Skin of body (tissue), 2 donors: ENCODE measurements around the gene ITGB5. TPM values are rescaled to one million over a fixed set of nuclear protein-coding genes. Genes with fewer than 3 reads are reported as not detected.
"Not testable (repeated sequence)": the region's sequence is repeated elsewhere in the genome, so short reads cannot be mapped to it uniquely, and the experiment has no call there.

ENCODE experiments used
- DNase-seq: peaks from one replicate; lab custom pipeline; 2025; lab: John Stamatoyannopoulos, UW
- total RNA-seq: library from RNA; depleted of rRNA; stranded (reverse); fragments of >200 nt; gene quantifications from one replicate; pipeline ENCODE4 v1.2.3, GENCODE V29; 2014

Gene ITGB5
- total RNA-seq, 1 donor from 2014 or later: 74.8 TPM

DNA sequence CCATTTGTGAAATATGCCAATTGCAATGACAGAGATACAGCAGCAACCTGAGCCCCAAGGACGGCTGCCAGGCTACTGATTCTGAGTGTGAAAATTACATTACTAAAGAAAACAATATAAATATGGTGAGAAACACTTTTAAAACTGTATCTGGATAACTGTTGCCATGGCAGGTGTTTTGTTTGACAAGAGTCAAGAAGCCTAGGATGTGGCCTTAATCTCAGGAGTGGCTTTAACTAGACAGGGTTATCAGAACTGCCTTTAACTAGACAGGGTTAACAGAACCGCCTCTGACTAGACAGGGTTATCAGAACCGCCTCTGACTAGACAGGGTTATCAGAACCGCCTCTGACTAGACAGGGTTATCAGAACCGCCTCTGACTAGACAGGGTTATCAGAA lies 98.1 kb downstream of the ITGB5 start:
- DNase-seq: not testable (repeated sequence)

DNA sequence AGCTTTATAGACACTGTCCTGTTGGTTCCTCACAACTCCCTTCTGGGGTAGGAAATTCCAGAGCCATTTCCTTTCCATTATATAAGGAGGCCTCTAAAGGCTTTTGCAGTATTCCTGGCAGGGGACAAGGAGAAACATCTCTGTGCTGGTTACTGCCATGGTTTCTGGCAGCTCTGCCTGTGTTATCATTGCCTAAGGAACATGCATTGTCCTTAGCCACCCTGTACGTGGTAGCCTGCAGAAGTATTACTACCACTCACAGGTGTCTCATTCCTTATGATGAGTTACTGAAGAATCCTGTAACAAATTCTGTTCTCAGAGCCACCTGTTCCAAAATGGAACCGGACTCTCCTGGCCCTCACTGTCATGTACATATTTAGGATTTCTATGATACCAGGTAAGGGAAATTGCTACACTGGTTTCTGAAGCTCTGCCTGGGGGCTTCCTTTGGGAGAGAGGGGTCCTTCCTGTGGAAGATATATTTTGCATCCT lies 98.9 kb downstream of the ITGB5 start:
- DNase-seq: no peak

DNA sequence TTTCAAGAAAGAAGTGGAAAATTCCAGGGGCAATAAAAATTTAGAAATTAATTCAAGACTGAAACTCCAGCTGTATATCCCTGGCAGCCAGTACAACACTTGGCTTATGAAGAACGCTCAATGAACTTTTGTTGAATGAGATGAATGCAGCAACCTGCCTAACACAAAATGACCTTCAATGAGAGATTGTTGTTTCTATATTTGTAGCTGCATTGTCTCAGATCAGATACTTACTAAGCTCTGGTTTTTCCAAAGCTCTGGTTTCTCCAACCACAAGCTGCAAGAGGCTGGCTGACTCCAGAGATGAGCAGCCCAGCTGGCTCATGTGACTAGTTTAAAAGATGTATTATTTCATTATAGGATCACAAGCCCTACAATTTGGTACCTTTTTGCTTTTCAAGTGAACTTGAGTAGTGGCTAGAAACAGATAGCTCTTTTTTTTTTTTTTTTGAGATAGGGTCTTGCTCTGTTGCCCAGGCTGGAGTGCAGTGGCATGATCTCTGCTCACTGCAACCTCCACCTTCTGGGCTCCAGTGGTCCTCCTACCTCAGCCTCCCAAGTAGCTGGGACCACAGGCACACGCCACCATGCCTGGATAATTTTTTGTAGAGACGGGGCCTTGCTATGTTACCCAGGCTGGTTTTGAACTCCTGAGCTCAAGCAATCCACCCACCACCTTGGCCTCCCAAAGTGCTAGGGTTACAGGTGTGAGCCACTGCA lies 99.5 kb downstream of the ITGB5 start:
- peak; percentile 54 for DNase-seq

DNA sequence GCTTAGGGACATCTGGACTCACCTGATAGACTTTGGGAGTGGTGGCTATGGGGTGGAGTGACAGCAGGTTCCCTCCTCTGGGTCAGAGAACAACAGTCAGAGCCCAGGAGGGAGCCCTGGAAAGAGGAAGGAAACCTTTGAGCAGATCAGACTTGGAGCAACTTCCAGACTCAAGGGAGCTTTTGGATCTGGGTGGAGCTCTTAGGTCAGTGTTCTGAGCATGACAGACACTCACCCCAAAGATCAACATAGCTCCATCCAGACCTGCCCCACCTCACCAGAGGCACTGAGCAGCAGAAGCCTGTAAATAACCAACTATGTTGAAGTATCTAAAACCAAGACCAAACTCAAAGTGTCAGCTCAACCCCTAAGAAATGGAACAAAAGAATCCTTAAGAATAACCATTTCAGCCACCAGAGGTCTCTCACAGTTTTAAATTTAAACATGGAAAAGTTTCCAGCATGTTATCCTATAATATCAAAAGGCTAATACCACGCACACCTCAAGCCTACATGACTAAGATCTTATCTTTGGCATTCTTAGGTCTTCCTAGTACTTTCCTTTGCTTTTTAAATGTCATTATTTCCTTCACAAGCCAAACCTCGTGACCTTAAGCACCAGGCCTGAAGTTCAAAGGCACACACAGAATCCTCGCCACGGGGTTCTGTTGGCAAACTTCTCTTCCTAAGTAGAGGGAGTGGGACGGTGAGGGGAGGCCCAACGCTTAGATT lies 100.5 kb downstream of the ITGB5 start:
- peak; percentile 28 for DNase-seq

DNA sequence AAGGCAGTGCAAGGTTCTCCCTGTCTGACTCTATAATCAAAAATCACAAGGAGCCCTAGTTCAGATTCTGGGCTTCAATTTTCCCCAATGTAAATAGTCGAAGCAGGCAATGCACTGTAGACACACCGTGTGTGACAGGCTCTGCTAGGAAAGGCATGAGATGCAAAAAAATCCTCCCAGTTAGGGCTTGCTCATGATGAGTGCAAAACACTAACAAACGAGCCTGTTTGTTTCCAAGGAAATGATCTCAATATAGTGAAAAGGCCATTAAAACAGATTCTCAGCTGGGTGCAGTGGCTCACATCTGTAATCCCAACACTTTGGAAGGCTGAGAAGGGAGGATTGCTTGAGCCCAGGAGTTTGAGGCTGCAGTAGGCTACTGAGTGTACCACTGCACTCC lies 101.2 kb downstream of the ITGB5 start:
- no peak for DNase-seq

DNA sequence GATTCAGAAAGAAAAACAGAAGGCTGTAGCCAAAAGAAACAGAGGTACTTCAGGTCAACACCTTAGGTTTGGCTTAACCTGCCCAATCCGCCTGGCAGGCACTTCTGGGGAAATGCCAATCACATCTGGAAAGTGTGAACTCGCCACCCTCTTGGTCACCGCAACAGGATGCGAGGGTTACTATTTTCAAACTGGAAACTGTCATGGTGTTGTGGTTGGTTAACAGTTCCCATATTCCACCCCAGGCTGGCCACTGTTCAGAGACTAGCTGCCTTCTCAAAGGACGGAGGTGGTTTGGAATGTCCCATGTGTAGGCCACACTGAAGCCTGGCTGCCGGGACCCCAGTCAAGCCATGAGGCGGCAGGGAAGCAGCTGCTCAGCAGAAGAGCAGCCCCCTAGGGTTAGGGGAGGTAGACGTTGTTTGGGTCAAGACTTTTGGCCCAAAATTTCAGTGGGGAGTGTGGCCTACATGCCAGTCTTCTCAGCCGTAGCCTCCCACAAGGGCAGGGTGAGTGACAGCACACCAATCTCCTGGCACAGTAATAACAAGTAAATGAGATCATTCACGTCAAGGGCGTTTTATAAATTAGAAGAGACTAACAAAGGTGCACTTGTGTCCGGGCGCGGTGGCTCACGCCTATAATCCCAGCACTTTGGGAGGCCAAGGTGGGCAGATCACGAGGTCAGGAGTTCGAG lies 102.3 kb downstream of the ITGB5 start:
- no peak for DNase-seq

DNA sequence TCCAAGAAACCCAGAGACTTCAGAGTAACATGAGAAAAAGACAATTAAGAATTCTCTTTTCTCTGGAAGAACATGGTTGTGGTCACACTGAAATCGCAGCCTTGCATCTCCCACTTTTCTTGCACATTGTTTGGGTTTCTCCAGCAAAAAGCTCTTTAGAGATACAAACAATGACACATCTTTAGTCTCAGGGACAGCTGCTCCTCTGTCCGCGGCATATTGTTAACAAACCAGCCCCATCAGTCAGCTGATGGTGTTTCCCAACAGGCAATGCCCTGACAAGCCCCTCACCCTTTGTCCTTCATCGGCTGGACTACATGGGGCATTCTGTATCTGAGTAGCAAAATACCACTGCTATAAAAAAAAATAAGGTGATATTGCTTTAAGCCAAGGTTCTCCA lies 103.5 kb downstream of the ITGB5 start:
- no peak for DNase-seq

DNA sequence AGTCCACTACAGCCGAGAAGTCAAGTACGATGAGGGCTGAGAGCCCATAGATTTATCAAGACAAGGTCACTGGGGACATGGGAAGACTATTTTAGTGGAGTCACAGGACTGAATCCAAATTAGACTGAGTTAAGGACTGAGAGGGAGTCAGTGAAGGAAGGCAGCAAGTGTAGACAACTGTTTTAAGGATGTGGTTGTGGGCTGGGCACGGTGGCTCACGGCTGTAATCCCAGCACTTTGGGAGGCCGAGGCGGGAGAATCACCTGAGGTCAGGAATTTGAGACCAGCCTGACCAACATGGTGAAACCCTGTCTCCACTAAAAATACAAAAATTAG lies 104.8 kb downstream of the ITGB5 start:
- not testable (repeated sequence) for DNase-seq

DNA sequence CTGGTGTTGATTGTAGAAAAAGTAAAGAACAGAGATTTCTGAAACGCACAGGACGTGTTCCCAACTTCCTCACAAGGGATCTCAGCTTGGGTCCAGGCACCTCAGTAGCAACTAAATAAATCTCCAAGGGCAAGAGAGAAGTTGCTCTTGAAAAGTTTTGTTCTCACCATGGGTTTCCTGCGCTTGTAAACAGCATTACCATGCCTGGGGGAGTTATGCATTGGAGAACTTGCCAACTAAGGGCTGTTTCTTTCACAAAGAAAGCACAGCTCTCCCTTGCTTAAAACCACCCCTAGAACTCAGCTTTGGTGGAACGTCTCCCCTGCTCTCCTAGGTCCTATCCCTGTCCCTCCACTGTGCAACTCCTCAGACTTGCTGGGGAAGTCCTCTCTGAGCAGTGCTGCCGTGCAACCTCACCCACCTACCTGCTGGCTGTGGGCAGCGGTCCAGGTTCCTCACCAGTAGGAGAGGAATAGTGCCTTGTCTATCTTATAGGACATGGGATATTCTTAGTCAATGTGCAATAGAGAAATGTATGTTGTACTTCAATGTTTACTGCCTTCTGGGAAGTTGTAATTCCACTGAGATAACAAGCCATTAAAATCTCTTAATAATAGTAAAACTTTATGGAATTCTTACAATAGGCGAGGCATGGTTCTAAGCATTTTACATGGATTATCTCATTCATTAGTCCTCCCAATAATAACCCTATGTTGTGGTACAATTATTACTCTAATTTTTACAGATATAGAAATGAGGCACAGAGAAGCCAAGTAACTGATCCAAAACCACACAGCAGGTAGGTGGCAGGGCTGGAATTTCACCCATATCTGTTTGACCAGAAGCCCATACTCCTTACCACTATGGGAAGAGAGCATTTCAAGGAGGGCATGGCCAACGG lies 105.4 kb downstream of the ITGB5 start:
- DNase-seq: peak; percentile 30

DNA sequence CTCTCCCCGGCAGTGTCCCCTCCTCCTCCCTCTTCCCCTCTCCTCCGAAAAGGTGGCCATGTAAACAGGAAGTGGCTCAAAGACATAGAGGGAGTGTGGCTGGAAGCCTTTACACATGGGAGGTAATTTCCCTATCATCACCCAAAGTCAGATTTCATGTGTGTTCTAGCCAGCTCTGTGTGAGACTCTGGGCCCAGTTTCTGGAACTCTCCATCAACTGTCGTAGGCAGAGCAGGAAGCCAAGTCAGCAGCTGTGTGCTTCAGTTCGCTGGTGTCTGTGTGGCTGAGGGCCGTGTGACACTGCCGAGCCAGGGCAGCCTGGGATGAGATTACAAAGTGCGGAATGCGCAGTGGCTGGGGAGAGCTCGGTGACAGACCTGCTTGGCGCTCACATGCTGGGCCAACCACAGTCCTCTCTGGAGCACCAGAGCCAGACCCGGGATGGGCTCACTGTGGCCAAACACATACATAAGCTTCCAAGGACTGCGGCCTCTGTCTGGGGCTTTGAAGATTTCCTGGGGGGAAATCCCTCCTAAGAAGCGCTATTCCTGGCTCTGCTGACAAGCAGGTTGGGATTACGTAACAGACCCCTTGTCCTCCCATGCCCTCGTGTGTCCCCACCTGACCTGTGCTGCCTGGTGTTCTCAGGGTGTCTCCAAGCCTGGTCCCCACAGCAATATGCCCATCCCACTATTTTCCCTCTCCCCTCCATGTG lies 106.2 kb downstream of the ITGB5 start:
- DNase-seq: peak; percentile 93

DNA sequence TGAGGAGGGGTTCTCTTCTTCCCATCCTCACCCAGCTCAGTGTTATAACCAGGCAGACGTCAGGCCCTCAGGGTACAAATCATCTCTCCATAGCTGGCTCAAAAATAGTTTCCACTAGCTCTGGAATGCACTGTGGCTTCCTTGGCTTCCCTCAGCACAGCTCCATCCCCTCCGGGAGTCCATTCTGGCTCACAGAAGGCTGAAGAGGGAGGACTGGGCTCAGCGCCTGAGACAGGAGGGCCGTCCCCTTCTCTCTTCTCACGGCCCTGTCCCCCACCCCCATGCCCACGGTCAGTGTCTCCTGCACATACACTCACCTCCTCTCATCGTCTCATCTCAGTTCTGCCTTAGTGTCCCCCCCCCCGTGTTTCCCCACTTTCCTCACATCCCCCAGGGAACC lies 106.8 kb downstream of the ITGB5 start:
- peak; percentile 96 for DNase-seq

DNA sequence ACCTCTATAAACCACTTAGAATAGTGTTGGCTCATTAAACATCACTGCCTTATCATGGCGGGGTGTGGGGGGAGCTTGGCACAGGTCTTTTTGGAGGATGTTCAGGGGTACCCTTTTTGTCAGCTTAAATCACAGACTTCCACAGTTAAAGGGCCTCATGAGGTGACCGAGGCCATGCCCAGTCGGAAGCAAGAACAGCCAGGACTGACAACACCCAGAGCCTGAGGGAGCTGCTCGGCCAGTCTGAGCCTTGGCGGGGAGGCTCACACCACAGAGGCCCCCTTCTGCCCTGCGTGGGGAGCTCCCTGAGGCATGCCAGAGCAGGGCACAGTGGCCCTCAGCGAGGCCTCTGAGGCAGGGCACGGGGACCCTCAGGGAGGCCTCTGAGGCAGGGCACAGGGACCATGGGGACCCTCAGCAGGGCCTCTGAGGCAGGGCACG lies 107.4 kb downstream of the ITGB5 start:
- no peak for DNase-seq

DNA sequence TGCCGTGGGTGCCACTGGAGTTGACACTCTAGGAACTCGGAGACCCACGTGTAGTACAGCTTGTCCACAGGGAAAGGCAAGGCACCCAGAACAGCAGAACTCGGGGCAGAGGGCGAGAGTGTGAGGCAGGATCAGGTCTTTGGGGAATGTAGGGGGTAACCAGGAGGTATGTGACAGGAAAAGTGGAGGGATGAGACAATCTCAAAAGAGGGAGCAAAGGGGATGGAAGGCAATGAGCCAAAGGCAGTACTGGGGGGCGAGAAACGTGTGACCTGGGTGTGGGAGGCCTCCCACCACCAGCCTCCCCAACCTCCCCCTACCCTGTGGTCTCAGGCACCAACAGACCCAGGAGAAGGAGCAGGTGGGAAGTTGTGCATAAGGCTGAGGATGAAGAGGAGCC lies 108.0 kb downstream of the ITGB5 start:
- no peak for DNase-seq

DNA sequence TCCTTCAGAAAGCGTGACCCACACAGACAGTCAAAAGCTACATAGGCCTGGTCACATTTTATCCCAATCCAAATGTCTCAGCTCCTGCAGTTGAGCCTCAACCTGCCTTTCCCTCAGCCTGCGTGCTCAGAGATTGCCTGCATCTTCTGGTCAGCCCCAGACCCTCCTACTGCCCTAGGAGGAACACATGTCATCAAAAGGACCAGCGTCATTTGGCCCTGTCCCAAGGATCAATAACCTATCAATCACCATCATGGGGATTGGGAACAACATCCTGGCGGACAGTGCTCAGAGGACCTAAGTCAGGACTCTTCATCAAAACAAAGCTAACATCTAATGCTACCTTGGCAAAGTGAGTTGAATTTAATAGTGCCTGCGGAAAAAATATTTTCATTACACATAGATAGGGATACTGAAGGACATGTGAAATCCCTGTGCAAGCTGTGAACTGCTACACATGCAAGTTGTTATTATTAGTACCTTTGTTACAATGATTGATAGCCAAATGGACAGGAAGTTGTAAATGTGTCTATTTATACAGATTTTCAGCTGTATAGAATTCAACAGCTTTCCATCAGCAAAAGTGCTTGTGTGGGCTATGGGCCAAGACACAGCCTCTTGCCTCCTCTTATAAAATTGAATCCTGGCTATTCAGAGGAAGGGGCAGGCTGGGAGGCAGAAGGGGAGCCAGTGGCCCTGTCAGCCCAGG lies 109.2 kb downstream of the ITGB5 start:
- DNase-seq: no peak

DNA sequence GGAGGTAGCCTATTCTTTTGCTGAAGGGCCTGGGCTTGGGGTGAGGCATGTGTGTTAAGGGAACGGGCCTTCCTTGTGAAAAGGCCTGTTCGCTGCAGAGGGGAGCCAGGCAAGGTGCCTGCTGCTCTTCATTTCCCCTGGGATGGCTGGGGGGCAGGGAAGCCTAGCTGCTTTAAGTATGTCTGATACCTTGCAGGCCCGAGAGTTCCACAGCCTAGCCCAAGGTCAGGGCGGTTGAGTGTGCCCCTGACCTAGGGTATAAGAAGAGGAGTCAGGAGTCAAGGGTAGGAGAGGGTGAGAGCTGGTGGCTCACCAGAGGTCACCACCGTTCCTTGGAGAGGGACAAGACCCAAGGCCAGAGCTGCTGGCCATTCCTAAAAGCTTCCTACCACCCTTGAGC lies 110.3 kb downstream of the ITGB5 start:
- no peak for DNase-seq

DNA sequence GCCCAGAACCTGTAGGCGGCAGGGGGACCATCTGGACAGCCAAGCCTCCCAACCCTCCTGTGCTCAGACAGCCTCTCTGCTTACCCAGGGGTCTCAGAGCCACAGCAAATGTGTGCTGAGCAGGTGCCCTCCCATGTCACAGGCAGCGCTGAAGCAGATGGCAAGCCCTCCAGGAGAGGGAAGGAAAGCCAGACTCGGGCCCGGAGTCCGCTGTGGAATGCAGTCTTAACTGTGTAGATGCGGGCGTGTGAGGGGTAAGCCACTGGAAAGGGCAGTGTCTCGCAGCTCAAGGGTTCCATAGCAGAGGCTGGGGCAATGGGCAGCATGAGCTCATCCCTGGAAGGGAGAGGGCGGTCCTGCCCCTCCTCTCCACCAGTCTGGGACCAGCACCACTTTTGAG lies 111.3 kb downstream of the ITGB5 start:
- DNase-seq: no peak

DNA sequence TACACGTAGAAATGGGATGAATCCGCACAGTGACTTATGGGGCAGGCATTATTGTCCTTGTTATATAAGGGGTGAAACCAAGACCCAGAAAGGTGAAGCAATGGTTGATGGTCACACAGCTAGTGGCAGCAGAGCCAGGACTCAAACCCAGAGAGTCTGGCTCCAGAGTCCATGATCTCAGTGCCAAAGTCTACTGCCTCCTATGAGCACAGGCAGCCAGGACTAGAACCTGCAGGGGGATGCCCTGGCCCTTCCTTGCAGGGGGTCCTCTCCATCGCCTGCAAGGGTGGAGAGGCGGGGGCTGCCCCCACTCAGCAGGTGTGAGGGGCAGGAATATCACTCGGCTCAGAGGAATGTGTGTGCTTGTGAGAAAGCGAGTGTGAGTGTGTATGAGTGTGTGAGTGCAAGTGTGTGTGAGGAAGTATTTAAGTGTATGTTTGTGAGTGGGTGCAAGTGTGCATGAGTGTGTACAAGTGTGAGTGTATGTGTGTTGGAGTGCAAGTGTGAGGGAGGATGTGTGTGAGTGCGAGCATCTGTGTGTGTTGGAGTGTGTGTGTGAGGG lies 112.2 kb downstream of the ITGB5 start:
- no peak for DNase-seq

DNA sequence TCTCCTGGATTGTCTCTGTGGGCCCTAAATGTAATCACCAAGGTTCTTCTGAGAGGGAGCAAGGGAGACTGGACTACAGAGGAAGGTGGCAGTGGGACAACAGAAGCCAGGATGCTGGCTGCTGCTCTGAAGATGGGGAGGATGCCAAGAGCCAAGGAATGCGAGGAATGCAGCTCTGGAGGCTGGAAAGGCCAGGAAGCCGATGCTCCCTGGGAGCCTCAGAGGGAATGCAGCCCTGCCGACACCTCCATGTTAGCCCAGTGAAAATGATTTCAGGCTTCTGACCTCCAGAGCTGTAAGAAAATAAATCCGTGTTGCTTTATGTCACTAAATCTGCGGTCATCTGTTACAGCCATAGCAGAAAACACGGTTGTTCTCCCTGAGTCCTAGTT lies 112.8 kb downstream of the ITGB5 start:
- no peak for DNase-seq
